ENCODE data around the gene TNFSF9.
"Not testable (repeated sequence)": the region's sequence is repeated elsewhere in the genome, so short reads cannot be mapped to it uniquely, and the experiment has no call there.

The TNFSF9 gene

DNA sequence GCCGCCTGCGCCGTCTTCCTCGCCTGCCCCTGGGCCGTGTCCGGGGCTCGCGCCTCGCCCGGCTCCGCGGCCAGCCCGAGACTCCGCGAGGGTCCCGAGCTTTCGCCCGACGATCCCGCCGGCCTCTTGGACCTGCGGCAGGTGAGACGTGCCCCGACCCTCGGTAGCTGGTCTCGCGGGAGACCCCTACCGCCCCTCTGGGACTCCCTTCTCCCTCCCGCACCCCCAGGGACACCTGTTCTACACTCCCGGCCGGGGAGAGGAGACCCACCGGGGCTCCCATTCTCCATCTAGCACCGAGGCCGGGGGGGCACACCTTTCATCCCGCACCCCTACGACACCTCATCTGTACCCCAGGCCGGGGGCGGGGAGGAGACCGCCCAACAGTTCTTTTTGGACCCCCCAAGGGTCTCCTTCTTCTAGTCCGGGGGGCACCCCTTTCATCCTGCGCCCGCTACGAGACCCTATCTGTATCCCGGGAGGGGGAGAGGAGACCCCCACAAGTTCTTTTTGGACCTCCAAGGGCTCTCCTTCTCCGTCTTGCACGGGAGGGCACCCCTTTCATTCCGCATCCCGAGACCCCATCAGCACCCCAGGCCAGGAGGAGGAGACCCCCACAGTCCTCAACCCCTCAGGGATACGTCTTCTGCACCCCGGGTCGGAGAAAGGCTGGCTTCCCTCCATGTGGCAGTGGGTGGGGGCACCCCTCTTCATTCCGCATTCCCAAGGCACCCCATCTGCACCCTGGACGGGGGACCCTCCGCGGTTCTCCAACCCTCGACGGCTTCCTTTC lies 533 bp downstream of the TNFSF9 start:
- peak overlapping the region; percentile 58 for H3K27ac ChIP-seq
- DNase-seq (ENCODE audit: low read depth, low spot score): no peak

DNA sequence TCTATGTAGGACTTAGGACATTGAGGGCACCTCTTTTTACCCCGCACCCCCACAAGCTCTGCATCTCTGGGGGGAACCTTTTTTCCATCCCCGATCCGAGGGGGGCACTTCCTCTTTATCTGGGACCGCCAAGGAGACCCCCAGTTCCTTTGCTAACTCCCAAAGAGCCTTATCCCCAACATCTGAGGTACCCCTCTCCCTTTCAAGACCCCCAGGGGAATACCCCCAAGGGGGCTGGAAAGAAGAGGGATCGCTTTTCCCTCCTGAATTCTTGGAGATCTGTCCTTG lies 1.1 kb downstream of the TNFSF9 start:
- no peak for DNase-seq (ENCODE audit: low read depth, low spot score)
- H3K27ac ChIP-seq: no peak overlapping the region

GRCh38 chr19:6532244-6532999 lies 1.6 kb downstream of the TNFSF9 start:
- H3K27ac ChIP-seq: no peak overlapping the region
- DNase-seq (ENCODE audit: low read depth, low spot score): no peak

GRCh38 chr19:6533000-6533328 lies 2.1 kb downstream of the TNFSF9 start:
- no peak for DNase-seq (ENCODE audit: low read depth, low spot score)
- H3K27ac ChIP-seq: no peak overlapping the region

DNA sequence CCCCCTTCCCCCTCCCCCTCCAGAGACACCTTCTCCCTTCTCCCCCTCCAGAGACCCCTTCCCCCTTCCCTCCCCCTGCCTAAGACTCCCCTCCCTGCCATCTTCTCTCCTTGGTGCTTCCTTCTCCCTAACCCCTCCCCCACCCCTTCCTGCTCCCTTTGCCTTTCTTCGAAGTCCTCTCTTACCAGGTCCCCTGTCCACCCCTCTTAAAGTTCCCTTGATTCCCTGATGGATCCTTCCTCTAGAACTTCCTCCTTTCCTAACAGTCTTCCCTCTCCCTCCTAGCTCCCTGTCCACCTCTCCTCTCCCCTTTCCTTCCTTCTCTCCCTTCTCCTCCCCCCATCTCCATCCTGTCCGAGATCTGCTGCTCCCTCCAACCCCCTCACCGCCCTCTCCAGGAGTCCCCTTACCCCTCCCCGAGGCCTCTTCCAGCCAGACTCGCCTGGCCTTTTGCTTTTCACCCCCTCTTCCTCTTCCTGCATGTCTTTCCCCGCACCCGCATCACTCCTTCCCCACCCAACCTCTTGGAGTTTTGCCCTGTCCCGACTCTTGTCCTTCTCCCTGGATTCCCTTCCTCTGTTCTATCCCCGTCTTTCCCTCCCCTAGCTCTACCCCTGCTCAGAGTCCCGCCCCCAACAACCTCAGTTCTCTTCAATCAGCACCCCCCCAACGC lies 3.1 kb downstream of the TNFSF9 start:
- peak overlapping the region; percentile 34 for H3K27ac ChIP-seq
- DNase-seq (ENCODE audit: low read depth, low spot score): no peak

- peak overlapping the region; percentile 34 for H3K27ac ChIP-seq
- no peak for DNase-seq (ENCODE audit: low read depth, low spot score)
These were observed 3.7 kb downstream of the TNFSF9 start for GRCh38 chr19:6534451-6535093.

GRCh38 chr19:6535558-6536137 lies 4.8 kb downstream of the TNFSF9 start:
- H3K27ac ChIP-seq: no peak overlapping the region
- DNase-seq (ENCODE audit: low read depth, low spot score): no peak

DNA sequence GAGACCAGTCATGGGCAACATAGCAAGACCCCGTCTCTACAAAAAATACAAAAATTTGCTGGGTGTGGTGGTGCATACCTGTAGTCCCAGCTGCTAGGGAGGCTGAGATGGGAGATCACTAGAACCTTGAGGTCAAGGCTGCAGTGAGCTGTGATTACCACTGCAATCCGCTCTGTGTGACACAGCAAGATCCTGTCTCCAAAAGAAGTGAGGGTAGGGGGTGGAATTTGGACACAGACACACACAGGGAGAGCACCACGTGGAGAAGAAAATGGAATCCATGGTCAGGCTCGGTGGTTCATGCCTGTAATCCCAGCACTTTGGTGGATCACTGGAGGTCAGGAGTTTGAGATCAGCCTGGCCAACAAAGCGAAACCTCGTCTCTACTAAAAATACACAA lies 8.7 kb downstream of the TNFSF9 start:
- H3K27ac ChIP-seq: no peak overlapping the region

DNA sequence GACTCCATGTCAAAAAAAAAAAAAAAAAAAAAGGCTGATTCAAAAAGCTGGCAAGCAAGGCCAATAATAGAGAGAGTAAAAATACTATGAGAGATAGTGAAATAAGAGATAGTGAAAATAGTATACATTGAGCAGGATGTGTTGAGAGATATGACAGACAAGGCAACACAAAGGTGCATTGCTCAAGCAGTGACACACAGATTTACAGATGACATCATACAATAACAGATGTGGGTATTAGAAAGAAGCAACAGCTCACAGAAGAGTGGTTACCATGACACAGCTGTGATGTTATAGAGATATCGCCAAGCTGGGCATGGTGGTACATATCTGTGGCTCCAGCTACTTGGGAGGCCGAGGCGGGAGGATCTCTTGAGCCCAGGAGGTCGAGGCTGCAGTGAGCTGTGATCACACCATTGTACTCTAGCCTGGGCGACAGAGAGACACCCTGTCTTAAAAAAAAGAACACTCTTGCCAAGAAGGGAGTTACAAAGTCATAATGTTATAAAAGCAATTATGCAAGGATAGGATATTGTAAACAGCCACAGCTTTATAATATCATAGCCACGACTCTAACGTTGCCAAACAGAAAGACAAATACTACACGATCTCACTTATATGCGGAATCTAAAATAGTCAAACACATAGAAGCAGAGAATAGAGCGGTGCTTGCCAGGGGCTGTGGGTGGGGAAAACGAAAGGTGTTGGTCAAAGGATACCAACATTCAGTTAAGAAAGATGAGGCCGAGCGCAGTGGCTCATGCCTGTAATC lies 10.3 kb downstream of the TNFSF9 start:
- H3K27ac ChIP-seq: no peak overlapping the region
- DNase-seq (ENCODE audit: low read depth, low spot score): no peak

More for the DNA sequence above, 8.7 kb downstream of the TNFSF9 start:
- DNase-seq (ENCODE audit: low read depth, low spot score): no peak

DNA sequence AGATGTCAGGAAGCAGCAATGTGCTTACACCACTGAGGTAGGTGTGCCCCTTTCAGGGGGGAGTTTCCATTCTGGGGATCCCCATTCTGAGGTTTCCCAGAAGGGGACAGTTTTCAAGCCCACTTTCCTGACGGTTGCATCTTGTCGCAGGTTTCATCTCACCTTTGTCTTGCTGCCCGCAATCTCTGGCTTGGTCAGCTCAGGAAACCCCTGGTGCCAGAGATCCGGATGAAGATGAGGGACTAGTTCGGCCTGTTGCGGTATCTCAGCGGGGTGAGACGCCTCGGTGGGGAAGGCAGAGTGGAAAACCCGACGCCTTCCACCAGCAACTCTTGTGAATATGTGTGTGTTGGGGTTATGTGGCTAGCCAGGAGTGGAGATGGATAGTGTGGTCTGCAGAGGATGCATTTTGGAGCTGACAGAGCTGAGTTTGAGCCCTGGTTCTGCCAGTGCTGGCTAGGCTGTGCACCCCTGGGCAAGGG lies 13.1 kb downstream of the TNFSF9 start:
- no peak overlapping the region for H3K27ac ChIP-seq
- no peak for DNase-seq (ENCODE audit: low read depth, low spot score)

DNA sequence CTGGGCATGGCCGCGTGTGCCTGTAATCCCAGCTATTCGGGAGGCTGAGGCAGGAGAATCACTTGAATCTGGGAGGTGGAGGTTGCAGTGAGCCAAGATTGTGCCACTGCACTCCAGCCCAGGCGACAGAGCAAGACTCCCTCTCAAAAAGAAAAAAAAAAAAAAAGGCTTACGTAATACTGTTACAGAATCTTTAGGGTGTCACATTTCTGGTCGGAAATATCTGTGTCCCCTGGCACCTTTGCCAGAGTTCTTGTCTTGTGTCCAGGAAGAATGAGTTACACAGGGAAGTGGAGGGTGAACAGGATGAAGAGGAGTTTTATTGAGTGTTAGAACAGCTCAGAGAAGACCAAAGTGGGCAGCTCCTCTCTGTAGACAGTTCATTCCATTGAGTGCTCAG lies 19.9 kb downstream of the TNFSF9 start:
- DNase-seq (ENCODE audit: low read depth, low spot score); H3K27ac ChIP-seq: not testable (repeated sequence)

- H3K27ac ChIP-seq: no peak overlapping the region
- no peak for DNase-seq (ENCODE audit: low read depth, low spot score)
These were observed 20.3 kb downstream of the TNFSF9 start for GRCh38 chr19:6551091-6551490.

- no peak for DNase-seq (ENCODE audit: low read depth, low spot score)
- no peak overlapping the region for H3K27ac ChIP-seq
These were observed 21.0 kb downstream of the TNFSF9 start for GRCh38 chr19:6551607-6552450.

GRCh38 chr19:6556043-6556449 lies 25.2 kb downstream of the TNFSF9 start:
- DNase-seq (ENCODE audit: low read depth, low spot score): no peak

GRCh38 chr19:6556480-6557195 lies 25.8 kb downstream of the TNFSF9 start:
- no peak for DNase-seq (ENCODE audit: low read depth, low spot score)
- H3K27ac ChIP-seq: no peak overlapping the region

More at GRCh38 chr19:6556043-6556449, 25.2 kb downstream of the TNFSF9 start:
- H3K27ac ChIP-seq: no peak overlapping the region

DNA sequence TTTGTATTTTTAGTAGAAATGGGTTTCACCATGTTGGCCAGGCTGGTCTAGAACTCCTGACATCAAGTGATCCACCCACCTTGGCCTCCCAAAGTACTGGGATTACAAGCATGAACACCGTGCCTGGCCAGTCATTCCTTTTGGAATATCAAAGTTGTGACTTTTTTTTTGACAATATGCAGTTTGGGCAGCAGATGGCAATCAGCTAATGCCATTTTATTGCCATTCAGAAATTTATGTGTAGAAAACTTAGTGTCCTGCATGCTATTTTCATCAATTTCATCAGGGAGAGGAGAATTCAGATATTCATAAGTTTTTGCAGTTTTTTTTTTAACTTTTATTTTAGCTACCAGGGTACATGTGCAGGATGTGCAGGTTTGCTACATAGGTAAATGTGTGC lies 31.6 kb downstream of the TNFSF9 start:
- not testable (repeated sequence) for DNase-seq (ENCODE audit: low read depth, low spot score); H3K27ac ChIP-seq

- DNase-seq (ENCODE audit: low read depth, low spot score): no peak
- H3K27ac ChIP-seq: no peak overlapping the region
These were observed 33.6 kb downstream of the TNFSF9 start for GRCh38 chr19:6564393-6564792.

- not testable (repeated sequence) for DNase-seq (ENCODE audit: low read depth, low spot score); H3K27ac ChIP-seq
These were observed 35.9 kb downstream of the TNFSF9 start for GRCh38 chr19:6566727-6567126.

Data from epithelial cell of prostate (primary cell).